ENCODE data around the gene GEN1.
"Not testable (repeated sequence)": the region's sequence is repeated elsewhere in the genome, so short reads cannot be mapped to it uniquely, and the experiment has no call there.

Gene GEN1

GRCh38 chr2:17799301-17800120 lies 45.6 kb downstream of the GEN1 start:
- DNase-seq (ENCODE audit: low read depth in 2 of 2): no peak

DNA sequence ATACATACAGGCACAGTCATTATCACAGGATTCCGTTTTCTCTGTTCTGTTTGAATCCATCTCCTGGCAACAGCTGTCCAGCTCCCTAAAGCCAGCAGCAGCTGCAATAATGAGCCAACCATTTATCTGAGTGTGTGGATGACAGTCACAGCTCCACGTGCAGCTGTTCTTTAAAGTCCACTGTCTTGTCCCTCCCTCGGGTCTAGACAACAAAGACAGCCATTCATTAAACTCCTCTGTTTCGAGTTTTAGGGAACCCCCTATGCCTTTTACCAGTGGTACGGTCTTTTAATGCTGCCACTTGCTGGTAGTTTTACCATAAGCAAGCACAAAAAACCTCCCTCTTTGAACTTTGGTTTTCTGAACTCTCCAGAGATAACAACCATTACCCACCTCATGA lies 46.3 kb downstream of the GEN1 start:
- DNase-seq (ENCODE audit: low read depth in 2 of 2): no peak

DNA sequence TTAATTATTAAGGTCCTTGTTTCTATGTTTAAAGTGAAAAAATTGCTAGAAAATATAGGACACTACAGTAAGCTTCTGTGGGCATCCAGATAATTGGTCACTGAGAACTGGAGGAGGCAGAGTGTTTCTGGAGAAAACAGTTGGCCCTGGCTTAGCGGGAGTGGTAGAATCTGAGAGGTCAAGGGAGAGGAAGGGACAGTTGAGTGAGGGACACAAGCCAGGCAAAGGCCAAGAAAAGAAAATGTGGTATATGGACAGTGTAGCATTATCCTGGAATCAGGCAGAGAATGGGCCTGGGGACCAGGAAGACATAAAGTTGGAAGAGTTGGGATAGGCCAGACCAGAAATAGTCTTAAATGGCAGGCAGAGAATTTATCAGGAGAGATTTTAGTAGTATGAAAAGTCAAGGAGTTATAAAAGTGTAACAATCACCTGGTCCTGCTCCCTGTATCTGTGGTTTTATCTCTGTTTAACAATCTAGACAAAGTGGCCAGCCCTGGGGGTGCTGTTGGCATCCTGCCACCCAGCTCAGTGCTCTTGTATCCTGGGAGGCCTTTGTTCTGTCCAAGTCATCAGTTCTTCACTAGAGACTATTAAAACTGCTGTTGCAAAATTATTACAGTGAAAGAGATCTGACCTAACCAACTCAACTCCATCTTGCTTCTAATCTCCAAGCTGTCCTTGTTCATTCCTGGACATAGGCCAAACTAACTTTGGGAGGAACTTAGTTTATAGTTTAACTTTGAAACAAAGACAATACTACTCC lies 46.9 kb downstream of the GEN1 start:
- DNase-seq (ENCODE audit: low read depth in 2 of 2): no peak

DNA sequence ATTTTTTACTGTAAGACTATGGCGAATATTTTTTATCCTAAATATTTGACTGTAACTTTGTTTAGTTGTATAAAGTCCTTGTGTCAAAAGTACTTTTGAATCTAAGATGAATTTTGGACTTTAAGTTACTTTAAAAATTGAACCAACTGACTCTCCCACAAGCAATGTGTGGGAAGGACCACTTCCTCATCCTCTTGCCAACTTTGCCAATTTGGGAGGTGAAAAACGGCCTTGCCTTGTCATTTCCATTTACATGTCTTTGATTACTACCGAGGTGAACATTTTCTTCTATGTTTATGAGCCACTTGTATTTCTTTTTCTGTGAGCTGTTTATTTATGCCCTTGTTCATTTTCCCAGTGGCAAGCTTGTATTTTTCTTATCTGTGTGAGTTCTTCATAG lies 49.6 kb downstream of the GEN1 start:
- no peak for DNase-seq (ENCODE audit: low read depth in 2 of 2)

DNA sequence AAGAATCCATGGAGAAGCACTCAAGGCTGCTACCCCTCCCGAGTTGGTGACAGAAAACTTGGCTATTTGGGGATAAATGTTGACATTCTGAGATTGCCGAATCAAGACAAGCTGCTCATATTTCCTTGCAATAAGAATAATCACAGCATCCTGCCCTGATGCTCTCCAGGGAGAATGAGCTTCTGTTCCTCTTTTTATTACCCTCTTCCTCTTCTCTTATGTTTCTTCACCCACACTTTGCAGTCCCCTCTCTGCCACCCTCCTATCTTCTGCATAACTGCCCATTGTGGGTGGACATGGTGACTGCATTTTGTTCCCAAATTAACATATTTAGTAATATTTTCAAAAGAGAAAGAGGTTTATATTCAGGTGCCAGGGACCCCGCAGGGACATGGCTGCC lies 50.4 kb downstream of the GEN1 start:
- no peak for DNase-seq (ENCODE audit: low read depth in 2 of 2)

DNA sequence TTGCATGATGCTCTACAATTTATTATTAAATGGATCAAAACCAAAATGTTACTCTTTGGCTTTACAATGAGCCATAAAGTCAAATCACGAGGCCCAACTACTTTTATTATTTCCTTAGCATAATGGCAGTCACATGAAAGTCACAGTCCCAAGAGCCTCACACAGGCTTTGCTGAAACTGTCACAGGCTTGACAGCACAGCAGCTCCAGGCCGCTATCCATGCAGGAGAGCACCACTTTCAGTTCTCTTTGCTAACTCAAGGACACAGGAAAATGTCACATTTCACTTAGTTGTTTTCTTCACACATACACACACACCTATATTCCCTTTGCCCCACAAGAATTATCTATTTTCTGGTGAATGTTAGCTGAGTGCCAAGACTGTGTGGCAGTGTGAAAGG lies 51.2 kb downstream of the GEN1 start:
- no peak for DNase-seq (ENCODE audit: low read depth in 2 of 2)

DNA sequence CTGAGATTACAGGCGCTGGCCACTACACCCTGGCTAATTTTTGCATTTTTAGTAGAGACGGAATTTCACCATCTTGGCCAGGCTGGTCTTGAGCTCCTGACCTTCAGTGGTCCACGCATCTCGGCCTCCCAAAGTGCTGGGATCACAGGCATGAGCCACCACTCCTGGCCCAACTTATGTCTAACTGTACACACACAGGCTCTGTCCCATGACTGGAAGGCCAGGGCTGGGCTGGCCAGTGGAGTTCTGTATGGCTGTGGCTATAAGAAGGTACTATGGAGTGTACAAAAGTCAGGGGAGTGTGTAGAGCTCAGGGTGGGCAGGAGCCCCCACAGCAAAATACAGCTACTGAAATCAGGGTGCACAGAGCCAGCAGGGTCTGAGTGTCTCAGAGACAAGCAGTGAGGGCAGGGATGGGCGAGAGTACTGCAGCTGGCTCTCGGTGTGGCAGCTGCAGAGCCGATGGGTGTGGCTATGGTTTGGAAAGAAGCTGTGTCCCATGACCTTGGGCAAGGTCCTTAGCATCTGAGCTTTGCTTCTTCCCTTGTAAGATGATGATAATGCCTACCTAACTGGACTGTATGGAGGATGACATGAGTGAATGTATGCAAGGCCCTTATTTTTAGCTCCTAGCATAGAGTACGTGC lies 51.9 kb downstream of the GEN1 start:
- DNase-seq (ENCODE audit: low read depth in 2 of 2): no peak

DNA sequence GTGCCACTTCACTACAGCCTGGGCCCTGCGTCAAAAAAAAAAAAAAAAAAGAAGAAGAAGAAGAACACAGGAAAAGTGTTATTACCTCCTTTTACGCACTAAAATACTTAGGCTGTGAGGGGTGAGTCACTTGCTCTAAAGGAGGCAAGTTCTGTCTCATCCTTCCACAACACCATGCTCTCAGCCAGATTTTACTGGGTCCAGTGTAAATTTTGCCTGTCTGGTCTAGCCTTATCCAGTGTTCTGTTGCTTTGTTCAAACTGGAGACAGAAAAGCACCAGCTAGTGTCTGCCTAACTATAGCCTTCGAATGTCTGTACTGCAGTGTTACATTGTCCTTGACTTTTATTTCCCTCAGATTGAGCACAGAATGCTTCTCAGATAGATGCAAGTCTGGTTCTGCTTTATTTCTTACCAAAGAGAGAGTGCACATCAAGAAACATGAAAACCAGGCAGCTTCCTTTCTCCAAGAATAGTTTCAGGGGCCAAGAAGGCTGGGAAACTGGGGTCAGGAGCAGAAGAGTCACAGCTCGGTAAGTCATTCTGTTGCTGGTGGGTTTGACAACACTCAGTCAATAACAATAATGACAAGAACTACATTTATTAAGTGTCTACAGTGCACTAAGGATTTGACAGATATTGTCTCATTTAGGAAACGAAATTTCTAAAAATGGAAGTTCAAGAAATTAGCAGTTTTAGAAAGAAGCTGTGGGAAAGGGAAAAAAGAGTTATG lies 59.2 kb downstream of the GEN1 start:
- DNase-seq (ENCODE audit: low read depth in 2 of 2): no peak

DNA sequence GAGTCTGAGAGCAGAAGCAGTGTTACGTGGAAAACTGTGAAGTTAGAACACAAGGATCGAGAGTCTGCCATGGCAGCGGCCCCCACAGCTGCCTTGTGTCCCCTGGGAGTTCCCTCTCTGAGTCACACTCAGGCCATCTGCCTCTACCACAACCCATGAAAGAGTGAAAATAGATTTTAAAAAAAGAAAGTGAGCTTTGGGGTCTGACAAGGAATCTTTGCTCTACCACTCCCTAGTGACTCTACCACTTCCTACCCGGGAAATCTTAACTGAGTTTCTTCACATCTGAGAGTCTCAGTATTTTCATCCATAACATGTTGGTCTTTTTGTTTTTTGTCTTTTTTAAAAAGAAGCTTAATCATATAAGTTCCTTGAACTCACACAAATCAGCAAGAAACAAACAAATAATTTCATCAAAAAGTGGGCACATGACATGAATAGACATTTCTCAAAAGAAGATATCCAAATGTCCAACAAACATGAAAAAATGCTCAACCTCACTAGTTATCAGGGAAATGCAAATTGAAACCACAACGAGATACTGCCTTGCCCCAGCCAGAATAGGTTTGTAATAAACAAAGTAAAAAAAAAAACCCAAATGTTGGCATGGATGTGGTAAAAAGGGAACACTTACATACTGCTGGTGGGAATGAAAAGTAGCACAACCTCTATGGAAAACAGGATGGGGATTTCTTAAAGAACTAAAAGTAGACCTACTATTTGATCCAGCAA lies 60.0 kb downstream of the GEN1 start:
- no peak for DNase-seq (ENCODE audit: low read depth in 2 of 2)

DNA sequence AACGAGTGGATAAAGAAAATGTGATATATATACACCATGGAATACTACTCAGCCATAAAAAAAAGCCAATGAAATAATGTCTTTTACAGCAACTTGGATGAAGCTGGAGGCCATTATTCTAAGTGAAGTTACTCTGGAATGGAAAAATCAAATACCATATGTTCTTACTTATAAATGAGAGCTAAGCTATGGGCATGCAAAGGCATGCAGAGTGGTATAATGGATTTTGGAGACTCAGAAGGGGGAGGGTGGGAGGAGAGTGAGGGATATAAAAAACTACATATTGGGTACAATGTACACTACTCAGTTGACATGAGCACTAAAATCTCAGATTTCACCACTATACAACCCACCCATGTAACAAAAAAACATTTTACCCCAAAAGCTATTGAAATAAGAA lies 60.7 kb downstream of the GEN1 start:
- no peak for DNase-seq (ENCODE audit: low read depth in 2 of 2)

DNA sequence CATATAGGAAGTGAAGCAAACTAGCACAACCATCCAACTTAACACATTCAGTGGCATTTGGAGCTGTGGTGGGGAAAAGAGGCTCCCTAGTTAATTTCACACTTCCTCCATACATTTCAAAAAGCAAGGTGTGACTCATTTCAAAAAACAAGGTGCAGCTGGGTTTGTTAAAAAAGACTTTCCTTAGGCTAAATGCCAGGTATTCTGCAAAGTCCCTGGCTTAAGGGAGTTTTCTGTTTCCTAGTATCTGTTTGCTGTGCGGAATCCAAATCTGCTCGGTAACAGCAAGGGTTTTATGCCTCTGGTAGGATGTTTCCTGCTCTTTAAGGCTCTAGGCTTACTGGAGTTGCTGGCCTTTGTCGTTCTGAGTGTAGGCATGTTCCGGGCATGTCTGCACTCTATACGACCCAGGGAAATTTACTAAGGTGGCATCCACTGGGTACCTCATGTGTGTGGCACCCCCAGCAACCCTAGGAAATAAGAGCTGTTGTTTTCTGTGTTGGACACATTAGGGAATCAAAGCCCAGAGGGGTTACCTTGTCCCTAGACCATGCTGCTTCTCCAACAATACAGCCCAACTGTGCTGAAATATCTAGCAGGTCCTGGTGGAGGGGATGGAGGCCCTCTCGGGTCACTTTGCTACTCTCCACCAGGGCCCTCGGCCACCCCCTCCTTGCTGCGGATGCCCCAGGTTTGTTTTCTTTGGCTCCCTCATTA lies 61.7 kb downstream of the GEN1 start:
- no peak for DNase-seq (ENCODE audit: low read depth in 2 of 2)

DNA sequence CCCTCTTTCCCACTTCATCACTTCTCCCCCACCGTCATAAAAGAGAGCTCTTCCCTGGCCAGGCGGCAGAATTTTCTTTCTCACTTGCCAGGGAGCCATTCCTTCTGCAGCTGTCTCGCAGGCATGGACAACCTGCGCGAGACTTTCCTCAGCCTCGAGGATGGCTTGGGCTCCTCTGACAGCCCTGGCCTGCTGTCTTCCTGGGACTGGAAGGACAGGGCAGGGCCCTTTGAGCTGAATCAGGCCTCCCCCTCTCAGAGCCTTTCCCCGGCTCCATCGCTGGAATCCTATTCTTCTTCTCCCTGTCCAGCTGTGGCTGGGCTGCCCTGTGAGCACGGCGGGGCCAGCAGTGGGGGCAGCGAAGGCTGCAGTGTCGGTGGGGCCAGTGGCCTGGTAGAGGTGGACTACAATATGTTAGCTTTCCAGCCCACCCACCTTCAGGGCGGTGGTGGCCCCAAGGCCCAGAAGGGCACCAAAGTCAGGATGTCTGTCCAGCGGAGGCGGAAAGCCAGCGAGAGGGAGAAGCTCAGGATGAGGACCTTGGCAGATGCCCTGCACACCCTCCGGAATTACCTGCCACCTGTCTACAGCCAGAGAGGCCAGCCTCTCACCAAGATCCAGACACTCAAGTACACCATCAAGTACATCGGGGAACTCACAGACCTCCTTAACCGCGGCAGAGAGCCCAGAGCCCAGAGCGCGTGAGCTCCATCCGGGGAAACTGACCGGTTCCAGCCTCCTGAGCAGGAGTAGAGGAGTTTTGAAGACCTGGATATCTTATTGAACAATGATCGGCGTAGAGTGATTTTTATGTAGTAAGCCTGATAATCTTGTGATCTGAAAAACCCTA lies 62.7 kb downstream of the GEN1 start, which contains the start of gene MSGN1:
Gene MSGN1 (plus strand): TSS at position 65 of the 850 bp plus-strand sequence. CDS start 59 bp downstream, at position 124.
- DNase-seq (ENCODE audit: low read depth in 2 of 2): no peak

DNA sequence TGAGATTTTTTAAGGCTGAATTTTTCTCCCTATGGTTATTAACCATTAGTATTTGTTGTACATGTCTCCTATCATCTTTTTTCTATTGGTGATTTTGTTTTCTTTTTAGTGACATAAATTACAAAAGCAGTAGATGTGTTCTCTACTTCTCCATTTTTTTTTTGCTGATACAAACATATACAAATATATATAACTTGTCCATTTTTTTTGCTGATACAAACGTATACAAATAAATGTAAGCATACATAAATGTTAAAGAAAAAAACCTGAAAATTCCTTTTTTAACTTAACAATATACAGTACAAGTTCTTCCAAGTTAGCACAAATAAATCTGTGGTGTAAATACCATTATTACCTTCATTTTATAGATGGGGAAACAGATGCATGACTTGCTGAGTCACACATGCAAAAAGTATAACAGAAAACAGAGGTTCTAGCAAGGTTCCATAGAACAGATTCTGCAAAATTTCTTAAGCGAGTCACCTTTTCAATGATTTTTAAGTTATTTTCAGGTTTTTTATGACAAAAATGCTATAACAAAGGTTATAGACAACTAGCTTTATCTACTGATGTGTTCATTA lies 64.4 kb downstream of the GEN1 start:
- DNase-seq (ENCODE audit: low read depth in 2 of 2): no peak

- DNase-seq (ENCODE audit: low read depth in 2 of 2): no peak
These were observed 67.1 kb downstream of the GEN1 start for GRCh38 chr2:17821080-17821479.

DNA sequence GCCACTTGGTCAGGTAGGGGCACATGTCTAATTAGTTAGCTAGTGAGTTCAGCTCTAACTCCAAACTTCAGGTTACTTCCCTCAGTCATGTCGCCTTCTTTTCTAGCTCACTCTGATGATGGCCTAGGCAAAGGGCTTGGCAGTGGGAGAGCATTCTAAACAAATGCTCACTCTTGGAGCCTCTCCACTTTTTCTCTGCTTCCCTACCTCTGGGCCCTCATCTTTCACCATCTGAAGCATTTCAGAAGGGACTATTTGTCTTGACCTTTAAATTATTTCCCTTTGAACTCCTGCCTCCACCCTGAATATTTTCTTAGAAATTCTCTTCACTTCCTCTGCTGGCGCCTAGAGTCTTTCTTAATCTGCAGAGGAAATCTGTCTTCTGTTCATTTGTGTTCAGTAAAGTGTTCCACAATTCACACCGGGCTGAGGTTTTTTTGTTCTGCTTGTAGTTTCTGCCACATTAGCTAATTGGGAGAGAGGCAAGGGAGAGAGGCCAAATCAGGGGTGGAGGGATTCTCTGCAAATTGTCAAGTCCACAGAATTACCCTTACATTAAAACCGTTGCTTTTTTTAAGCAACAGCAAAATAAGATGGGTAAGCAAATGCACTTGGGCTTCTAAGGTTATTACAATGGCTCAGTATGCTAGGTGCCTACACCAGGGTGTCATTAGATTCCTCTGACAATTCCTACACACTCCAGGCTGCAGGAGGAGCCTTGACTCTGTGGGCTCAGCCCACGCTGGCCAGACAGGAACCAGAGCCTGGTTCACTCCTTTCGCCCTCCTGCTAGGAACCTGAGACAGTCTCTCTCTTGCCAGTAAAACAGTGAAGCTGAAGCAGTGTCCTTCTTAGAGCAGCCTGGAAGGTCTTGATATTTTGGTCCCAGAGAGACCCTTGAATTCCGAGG lies 67.9 kb downstream of the GEN1 start:
- no peak for DNase-seq (ENCODE audit: low read depth in 2 of 2)

DNA sequence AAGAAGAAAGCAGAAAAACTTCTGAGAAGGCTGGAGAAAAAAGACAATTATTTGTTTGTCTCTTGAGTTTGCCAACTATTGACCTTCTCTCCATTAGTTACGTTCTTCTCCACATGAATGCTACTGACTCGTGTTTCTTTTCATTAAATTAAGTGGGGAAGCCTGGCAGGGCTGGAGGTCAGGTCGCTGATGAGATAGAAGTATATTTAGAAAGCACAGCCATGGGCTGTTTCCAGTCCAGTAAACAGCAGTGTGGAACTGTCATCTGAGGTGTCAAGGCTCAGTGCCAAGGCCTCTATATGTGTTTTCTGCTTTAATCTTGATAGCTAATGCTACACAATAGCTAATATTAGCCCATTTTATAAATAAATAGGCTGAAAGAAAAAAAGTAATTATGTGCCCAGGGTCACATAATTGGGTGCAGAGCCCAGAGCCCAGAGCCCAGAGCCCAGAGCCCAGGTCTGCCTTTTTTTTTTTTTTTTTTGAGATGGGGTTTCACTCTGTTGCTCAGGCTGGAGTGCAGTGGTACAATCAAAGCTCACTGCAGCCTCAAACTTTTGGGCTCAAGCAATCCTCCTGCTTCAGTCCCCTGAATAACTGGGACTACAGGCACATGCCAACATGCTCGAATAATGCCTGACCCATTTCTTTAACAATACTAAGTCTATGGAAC lies 68.6 kb downstream of the GEN1 start:
- DNase-seq (ENCODE audit: low read depth in 2 of 2): no peak

- DNase-seq (ENCODE audit: low read depth in 2 of 2): not testable (repeated sequence)
These were observed 69.7 kb downstream of the GEN1 start for GRCh38 chr2:17823646-17824045.

GRCh38 chr2:17827316-17827715 lies 73.4 kb downstream of the GEN1 start:
- no peak for DNase-seq (ENCODE audit: low read depth in 2 of 2)
